HepG2 (cell line): ENCODE results near the gene CCNF. TPM values are rescaled to one million over a fixed set of nuclear protein-coding genes. Genes with fewer than 3 reads are reported as not detected.

ENCODE experiments used
- ARNTL ChIP-seq: sonication (generic); formaldehyde crosslinking; IDR thresholded peaks from 2 replicates; pipeline ENCODE4 v1.4.0; 2020; ENCODE audit warnings: mild to moderate bottlenecking, missing genetic modification reagents
- FOSL2 ChIP-seq: sonication (generic); formaldehyde crosslinking; IDR thresholded peaks from 2 replicates; pipeline ENCODE4 v1.4.0; 2020; ENCODE audit warnings: missing genetic modification reagents
- HDAC1 ChIP-seq: sonication (generic); formaldehyde crosslinking; IDR thresholded peaks from 2 replicates; pipeline ENCODE4 v1.5.1; 2020; ENCODE audit warnings: mild to moderate bottlenecking, missing genetic modification reagents
- JUN ChIP-seq: sonication (generic); formaldehyde crosslinking; IDR thresholded peaks from 2 replicates; pipeline ENCODE4 v1.4.0; 2020; ENCODE audit warnings: mild to moderate bottlenecking, missing genetic modification reagents
- MIER2 ChIP-seq: IDR thresholded peaks from 2 replicates; pipeline ENCODE4 v1.6.1; 2016; ENCODE audit warnings: missing biosample characterization, missing genetic modification reagents
- NFYC ChIP-seq: IDR thresholded peaks from 2 replicates; pipeline ENCODE4 v1.6.1; 2016; ENCODE audit warnings: missing genetic modification reagents, missing compliant biosample characterization
- RFX3 ChIP-seq: IDR thresholded peaks from 2 replicates; pipeline ENCODE4 v1.6.1; 2016; ENCODE audit warnings: missing biosample characterization, missing genetic modification reagents
- ZFP36L2 ChIP-seq: sonication (generic); formaldehyde crosslinking; IDR thresholded peaks from 2 replicates; pipeline ENCODE4 v1.4.0; 2020; ENCODE audit warnings: missing genetic modification reagents
- ZNF10 ChIP-seq: sonication (generic); formaldehyde crosslinking; IDR thresholded peaks from 2 replicates; pipeline ENCODE4 v1.4.0; 2020; ENCODE audit warnings: mild to moderate bottlenecking, low read depth, missing genetic modification reagents, borderline replicate concordance
- ZNF430 ChIP-seq: sonication (generic); formaldehyde crosslinking; IDR thresholded peaks from 2 replicates; pipeline ENCODE4 v1.9.0; 2021; ENCODE audit warnings: mild to moderate bottlenecking, missing genetic modification reagents
- ZNF75D ChIP-seq: sonication (generic); formaldehyde crosslinking; IDR thresholded peaks from 2 replicates; pipeline ENCODE4 v1.8.1; 2023; ENCODE audit warnings: missing genetic modification reagents, mild to moderate bottlenecking, borderline replicate concordance
- ZNF768 ChIP-seq: sonication (generic); formaldehyde crosslinking; IDR thresholded peaks from 2 replicates; pipeline ENCODE4 v1.4.0; 2020; ENCODE audit warnings: missing genetic modification reagents
- ZNF839 ChIP-seq: sonication (generic); formaldehyde crosslinking; IDR thresholded peaks from 2 replicates; pipeline ENCODE4 v1.4.0; 2020; ENCODE audit warnings: missing genetic modification reagents, mild to moderate bottlenecking, borderline replicate concordance
- polyA plus RNA-seq, 8 experiments: library from polyadenylated mRNA; depleted of rRNA in 3 of 8; stranded (reverse) in 7 of 8; unstranded in 1 of 8; fragments of >200 nt; fragmentation: Illumina TruSeq in 4 of 8; extraction: Trizol in 4 of 8; gene quantifications; 2 replicates each; pipeline versions ENCODE4 v1.2.1 to v1.2.3, GENCODE V29; 2011 to 2016; ENCODE audit warnings: low read depth in 4 of 8, missing spikeins in 1 of 8, mixed read lengths in 1 of 8; ENCODE audit not compliant: insufficient read depth in 1 of 8
- total RNA-seq, 5 experiments: library from RNA; depleted of rRNA; stranded (reverse); fragments of >200 nt; fragmentation: Illumina TruSeq; extraction: Trizol; gene quantifications; 2 replicates each; pipeline ENCODE4 v1.2.3, GENCODE V29; 2016; ENCODE audit warnings: low read depth in 1 of 5
- TF ChIP-seq, protein P1 (sequence below): sonication (generic); formaldehyde crosslinking; IDR thresholded peaks from 2 replicates; pipeline ENCODE4 v1.9.0; 2022; ENCODE audit warnings: missing genetic modification reagents, mild to moderate bottlenecking, borderline replicate concordance
- TF ChIP-seq, protein P2 (sequence below): sonication (generic); formaldehyde crosslinking; IDR thresholded peaks from 2 replicates; pipeline ENCODE4 v1.4.0; 2020; ENCODE audit warnings: missing genetic modification reagents
- TF ChIP-seq, protein P3 (sequence below): IDR thresholded peaks from 2 replicates; pipeline ENCODE4 v1.6.1; 2012; ENCODE audit warnings: inconsistent platforms
- TF ChIP-seq, protein P4 (sequence below): sonication (generic); formaldehyde crosslinking; IDR thresholded peaks from 2 replicates; pipeline ENCODE4 v1.4.0; 2020; ENCODE audit warnings: missing genetic modification reagents
- TF ChIP-seq, protein P5 (sequence below): sonication (generic); formaldehyde crosslinking; IDR thresholded peaks from 2 replicates; pipeline ENCODE4 v1.5.0; 2020; ENCODE audit warnings: mild to moderate bottlenecking, missing genetic modification reagents
- TF ChIP-seq, protein P6 (sequence below): sonication (generic); formaldehyde crosslinking; IDR thresholded peaks from 2 replicates; pipeline ENCODE4 v1.4.0; 2020; ENCODE audit warnings: missing genetic modification reagents

The CCNF gene
- total and polyA plus RNA-seq, 2 of the 13 experiments (the other 11 are each of a cell fraction or from before 2014, with no cell fraction given), result 6.4 to 22.8 TPM

DNA sequence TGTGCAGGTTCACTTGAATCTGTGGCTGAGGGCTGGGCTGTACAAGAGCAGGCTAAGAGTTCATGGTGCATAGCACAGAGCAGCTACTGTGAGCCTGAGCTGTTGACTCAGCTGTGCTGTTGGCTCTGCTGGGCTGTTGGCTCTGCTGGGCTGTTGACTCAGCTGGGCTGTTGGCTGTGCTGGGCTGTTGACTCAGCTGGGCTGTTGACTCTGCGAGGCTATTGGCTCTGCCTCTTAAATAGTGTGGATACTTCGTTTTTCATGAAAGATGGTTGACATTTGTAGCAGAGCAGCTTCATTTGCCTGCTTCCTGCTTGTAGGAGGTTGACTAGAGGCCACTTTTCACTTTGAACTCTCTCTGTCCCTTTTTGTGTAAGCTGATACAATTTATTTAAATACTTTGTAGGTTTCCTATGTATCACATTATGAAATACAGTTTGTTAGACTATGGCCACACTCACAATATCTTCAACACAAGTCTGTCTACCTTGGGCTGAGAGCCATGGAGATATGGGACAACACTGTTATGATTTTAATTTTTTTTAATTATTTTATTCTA, 40.3 kb upstream of the CCNF start (continued):
- TF ChIP-seq NFYC (CRISPR knock-in tag), result peak; percentile 32; the same call in 1 of the 2 replicates
- TF ChIP-seq FOSL2, result peak; percentile 81
- TF ChIP-seq ZFP36L2 (CRISPR knock-in tag), result no peak
- TF ChIP-seq ARNTL (CRISPR knock-in tag), result 0 out of 2 replicates have a peak, but pooled peaks have one; percentile 36
- no peak for TF ChIP-seq ZNF430 (CRISPR knock-in tag)
- TF ChIP-seq, protein P1, sequence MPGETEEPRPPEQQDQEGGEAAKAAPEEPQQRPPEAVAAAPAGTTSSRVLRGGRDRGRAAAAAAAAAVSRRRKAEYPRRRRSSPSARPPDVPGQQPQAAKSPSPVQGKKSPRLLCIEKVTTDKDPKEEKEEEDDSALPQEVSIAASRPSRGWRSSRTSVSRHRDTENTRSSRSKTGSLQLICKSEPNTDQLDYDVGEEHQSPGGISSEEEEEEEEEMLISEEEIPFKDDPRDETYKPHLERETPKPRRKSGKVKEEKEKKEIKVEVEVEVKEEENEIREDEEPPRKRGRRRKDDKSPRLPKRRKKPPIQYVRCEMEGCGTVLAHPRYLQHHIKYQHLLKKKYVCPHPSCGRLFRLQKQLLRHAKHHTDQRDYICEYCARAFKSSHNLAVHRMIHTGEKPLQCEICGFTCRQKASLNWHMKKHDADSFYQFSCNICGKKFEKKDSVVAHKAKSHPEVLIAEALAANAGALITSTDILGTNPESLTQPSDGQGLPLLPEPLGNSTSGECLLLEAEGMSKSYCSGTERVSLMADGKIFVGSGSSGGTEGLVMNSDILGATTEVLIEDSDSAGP (CRISPR knock-in tag), result 0 out of 2 replicates have a peak, but pooled peaks have one; percentile 32
- TF ChIP-seq, protein P2, sequence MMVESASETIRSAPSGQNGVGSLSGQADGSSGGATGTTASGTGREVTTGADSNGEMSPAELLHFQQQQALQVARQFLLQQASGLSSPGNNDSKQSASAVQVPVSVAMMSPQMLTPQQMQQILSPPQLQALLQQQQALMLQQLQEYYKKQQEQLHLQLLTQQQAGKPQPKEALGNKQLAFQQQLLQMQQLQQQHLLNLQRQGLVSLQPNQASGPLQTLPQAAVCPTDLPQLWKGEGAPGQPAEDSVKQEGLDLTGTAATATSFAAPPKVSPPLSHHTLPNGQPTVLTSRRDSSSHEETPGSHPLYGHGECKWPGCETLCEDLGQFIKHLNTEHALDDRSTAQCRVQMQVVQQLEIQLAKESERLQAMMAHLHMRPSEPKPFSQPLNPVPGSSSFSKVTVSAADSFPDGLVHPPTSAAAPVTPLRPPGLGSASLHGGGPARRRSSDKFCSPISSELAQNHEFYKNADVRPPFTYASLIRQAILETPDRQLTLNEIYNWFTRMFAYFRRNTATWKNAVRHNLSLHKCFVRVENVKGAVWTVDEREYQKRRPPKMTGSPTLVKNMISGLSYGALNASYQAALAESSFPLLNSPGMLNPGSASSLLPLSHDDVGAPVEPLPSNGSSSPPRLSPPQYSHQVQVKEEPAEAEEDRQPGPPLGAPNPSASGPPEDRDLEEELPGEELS (CRISPR knock-in tag), result peak; percentile 83
- TF ChIP-seq, protein P3, sequence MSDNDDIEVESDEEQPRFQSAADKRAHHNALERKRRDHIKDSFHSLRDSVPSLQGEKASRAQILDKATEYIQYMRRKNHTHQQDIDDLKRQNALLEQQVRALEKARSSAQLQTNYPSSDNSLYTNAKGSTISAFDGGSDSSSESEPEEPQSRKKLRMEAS, result peak; percentile 55; the same call in 1 of the 2 replicates
- peak; percentile 66; the same call in 1 of the 2 replicates for TF ChIP-seq MIER2
- no peak for TF ChIP-seq ZNF75D (CRISPR knock-in tag)
- peak; percentile 81 for TF ChIP-seq HDAC1 (CRISPR knock-in tag)
- TF ChIP-seq RFX3 (CRISPR knock-in tag), result no peak
- TF ChIP-seq, protein P4, sequence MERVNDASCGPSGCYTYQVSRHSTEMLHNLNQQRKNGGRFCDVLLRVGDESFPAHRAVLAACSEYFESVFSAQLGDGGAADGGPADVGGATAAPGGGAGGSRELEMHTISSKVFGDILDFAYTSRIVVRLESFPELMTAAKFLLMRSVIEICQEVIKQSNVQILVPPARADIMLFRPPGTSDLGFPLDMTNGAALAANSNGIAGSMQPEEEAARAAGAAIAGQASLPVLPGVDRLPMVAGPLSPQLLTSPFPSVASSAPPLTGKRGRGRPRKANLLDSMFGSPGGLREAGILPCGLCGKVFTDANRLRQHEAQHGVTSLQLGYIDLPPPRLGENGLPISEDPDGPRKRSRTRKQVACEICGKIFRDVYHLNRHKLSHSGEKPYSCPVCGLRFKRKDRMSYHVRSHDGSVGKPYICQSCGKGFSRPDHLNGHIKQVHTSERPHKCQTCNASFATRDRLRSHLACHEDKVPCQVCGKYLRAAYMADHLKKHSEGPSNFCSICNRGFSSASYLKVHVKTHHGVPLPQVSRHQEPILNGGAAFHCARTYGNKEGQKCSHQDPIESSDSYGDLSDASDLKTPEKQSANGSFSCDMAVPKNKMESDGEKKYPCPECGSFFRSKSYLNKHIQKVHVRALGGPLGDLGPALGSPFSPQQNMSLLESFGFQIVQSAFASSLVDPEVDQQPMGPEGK, result 0 out of 2 replicates have a peak, but pooled peaks have one; percentile 27
- no peak for TF ChIP-seq ZNF839 (CRISPR knock-in tag)
- peak; percentile 45; the same call in 1 of the 2 replicates for TF ChIP-seq JUN (CRISPR knock-in tag)
- TF ChIP-seq, protein P5, sequence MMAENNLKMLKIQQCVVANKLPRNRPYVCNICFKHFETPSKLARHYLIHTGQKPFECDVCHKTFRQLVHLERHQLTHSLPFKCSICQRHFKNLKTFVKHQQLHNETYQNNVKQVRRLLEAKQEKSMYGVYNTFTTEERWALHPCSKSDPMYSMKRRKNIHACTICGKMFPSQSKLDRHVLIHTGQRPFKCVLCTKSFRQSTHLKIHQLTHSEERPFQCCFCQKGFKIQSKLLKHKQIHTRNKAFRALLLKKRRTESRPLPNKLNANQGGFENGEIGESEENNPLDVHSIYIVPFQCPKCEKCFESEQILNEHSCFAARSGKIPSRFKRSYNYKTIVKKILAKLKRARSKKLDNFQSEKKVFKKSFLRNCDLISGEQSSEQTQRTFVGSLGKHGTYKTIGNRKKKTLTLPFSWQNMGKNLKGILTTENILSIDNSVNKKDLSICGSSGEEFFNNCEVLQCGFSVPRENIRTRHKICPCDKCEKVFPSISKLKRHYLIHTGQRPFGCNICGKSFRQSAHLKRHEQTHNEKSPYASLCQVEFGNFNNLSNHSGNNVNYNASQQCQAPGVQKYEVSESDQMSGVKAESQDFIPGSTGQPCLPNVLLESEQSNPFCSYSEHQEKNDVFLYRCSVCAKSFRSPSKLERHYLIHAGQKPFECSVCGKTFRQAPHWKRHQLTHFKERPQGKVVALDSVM, result 0 out of 2 replicates have a peak, but pooled peaks have one; percentile 22
- TF ChIP-seq, protein P6, sequence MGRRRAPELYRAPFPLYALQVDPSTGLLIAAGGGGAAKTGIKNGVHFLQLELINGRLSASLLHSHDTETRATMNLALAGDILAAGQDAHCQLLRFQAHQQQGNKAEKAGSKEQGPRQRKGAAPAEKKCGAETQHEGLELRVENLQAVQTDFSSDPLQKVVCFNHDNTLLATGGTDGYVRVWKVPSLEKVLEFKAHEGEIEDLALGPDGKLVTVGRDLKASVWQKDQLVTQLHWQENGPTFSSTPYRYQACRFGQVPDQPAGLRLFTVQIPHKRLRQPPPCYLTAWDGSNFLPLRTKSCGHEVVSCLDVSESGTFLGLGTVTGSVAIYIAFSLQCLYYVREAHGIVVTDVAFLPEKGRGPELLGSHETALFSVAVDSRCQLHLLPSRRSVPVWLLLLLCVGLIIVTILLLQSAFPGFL (CRISPR knock-in tag), result no peak
- peak; percentile 98 for TF ChIP-seq ZNF768
- no peak for TF ChIP-seq ZNF10
